K562 (cell line): ENCODE results near the gene RNF44. TPM values are rescaled to one million over a fixed set of nuclear protein-coding genes. Genes with fewer than 3 reads are reported as not detected.

Experiments
- BMI1 ChIP-seq: fragments of 150-350 bp; IDR thresholded peaks from 2 replicates; pipeline ENCODE4 v1.6.1; 2014; ENCODE audit warnings: low read length
- CBX1 ChIP-seq: sonication (generic); IDR thresholded peaks from 2 replicates; pipeline ENCODE4 v1.6.1; 2016; ENCODE audit warnings: antibody characterized with exemption, low read depth, mild to moderate bottlenecking
- CHCHD3 ChIP-seq: fragments of 250-450 bp; sonication (Bioruptor Pico); IDR thresholded peaks from 2 replicates; pipeline ENCODE4 v2.1.2; 2022; ENCODE audit warnings: mild to moderate bottlenecking
- CXXC5 ChIP-seq: fragments of 250-450 bp; sonication (Bioruptor Pico); IDR thresholded peaks from 2 replicates; pipeline ENCODE4 v1.8.0; 2022; ENCODE audit warnings: inconsistent platforms, mild to moderate bottlenecking, moderate library complexity
- EP400 ChIP-seq: fragments of 450-650 bp; IDR thresholded peaks from 2 replicates; pipeline ENCODE4 v1.6.1; 2017; ENCODE audit warnings: antibody characterized with exemption, mild to moderate bottlenecking, moderate library complexity
- KAT2B ChIP-seq: IDR thresholded peaks from one replicate; pipeline ENCODE4 v1.6.1; 2012; ENCODE audit warnings: low read depth, mild to moderate bottlenecking, control low read depth, inconsistent platforms, low read length, moderate library complexity
- NFRKB ChIP-seq: fragments of 450-650 bp; IDR thresholded peaks from 2 replicates; pipeline ENCODE4 v1.6.1; 2016; ENCODE audit warnings: low read depth
- NR2C1 ChIP-seq, 2 experiments: fragments of 450-650 bp; IDR thresholded peaks; 2 replicates each; pipeline ENCODE4 v1.6.1; 2017; ENCODE audit warnings: mild to moderate bottlenecking in 2 of 2, antibody characterized with exemption in 1 of 2, inconsistent platforms in 1 of 2, missing compliant biosample characterization in 1 of 2, missing genetic modification characterization in 1 of 2
- PKNOX1 ChIP-seq: fragments of 450-650 bp; IDR thresholded peaks from 2 replicates; pipeline ENCODE4 v1.6.1; 2016
- PML ChIP-seq: IDR thresholded peaks from 2 replicates; pipeline ENCODE4 v1.6.1; 2012; ENCODE audit warnings: low read length, inconsistent platforms
- POLR2AphosphoS5 ChIP-seq: IDR thresholded peaks from 2 replicates; pipeline ENCODE4 v1.6.1; 2011; ENCODE audit warnings: mild to moderate bottlenecking, low read depth, low read length, moderate library complexity; ENCODE audit not compliant: control insufficient read depth, insufficient read depth
- SIN3A ChIP-seq, 2 experiments: fragments of 150-350 bp in 1 of 2; IDR thresholded peaks; 2 replicates each; pipeline ENCODE4 v1.6.1; 2011 to 2016; ENCODE audit warnings: borderline replicate concordance in 2 of 2, low read depth in 2 of 2, low read length in 2 of 2, mild to moderate bottlenecking in 2 of 2, moderate library complexity in 2 of 2; ENCODE audit not compliant: control insufficient read depth in 1 of 2
- SP2 ChIP-seq: IDR thresholded peaks from 2 replicates; pipeline ENCODE4 v1.6.1; 2011; ENCODE audit warnings: mild to moderate bottlenecking, low read depth, low read length, moderate library complexity; ENCODE audit not compliant: poor library complexity, severe bottlenecking; ENCODE audit errors: extremely low read depth
- TAF1 ChIP-seq: IDR thresholded peaks from 2 replicates; pipeline ENCODE4 v1.6.1; 2011; ENCODE audit warnings: mild to moderate bottlenecking, low read length, moderate library complexity; ENCODE audit not compliant: insufficient read depth, control insufficient read depth, severe bottlenecking; ENCODE audit errors: extremely low read depth
- TARDBP ChIP-seq: fragments of 450-650 bp; IDR thresholded peaks from 2 replicates; pipeline ENCODE4 v1.6.1; 2016
- TFAP4 ChIP-seq: sonication (generic); formaldehyde crosslinking; IDR thresholded peaks from 2 replicates; pipeline ENCODE4 v1.8.0; 2022; ENCODE audit warnings: missing genetic modification reagents, mild to moderate bottlenecking, moderate library complexity, borderline replicate concordance
- UBTF ChIP-seq, 2 experiments: IDR thresholded peaks; 2 replicates each; pipeline ENCODE4 v1.6.1; 2012; ENCODE audit warnings: improper control_type of control experiment in 2 of 2, low read depth in 2 of 2, low read length in 2 of 2, borderline replicate concordance in 1 of 2
- ZEB2 ChIP-seq: fragments of 450-650 bp; IDR thresholded peaks from 2 replicates; pipeline ENCODE4 v1.6.1; 2016
- ZFX ChIP-seq: sonication (generic); formaldehyde crosslinking; IDR thresholded peaks from 2 replicates; pipeline ENCODE4 v1.8.0; 2022; ENCODE audit warnings: mild to moderate bottlenecking, missing genetic modification reagents, moderate library complexity
- ZNF408 ChIP-seq: fragments of 250-450 bp; sonication (Bioruptor Pico); IDR thresholded peaks from 2 replicates; pipeline ENCODE4 v1.4.0; 2020; ENCODE audit warnings: low read depth, mild to moderate bottlenecking, moderate library complexity
- polyA plus RNA-seq, 8 experiments: library from polyadenylated mRNA; depleted of rRNA in 4 of 8; stranded (reverse) in 5 of 8; unstranded in 3 of 8; fragments of >200 nt; fragmentation: Nextera tagmentation in 2 of 8; fragmentation: Illumina TruSeq in 1 of 8; extraction: Ambion mirVana in 2 of 8; extraction: Trizol in 1 of 8; gene quantifications; 2 replicates each; pipeline versions ENCODE4 v1.2.1 to v1.2.3, GENCODE V29; 2011 to 2014; ENCODE audit warnings: inconsistent platforms in 1 of 8, missing spikeins in 1 of 8
- total RNA-seq, 7 experiments: library from RNA; depleted of rRNA in 6 of 7; stranded (reverse); fragments of >200 nt in 6 of 7; fragmentation: Illumina TruSeq in 2 of 7; extraction: Trizol in 2 of 7; gene quantifications; 2 replicates each; pipeline versions ENCODE4 v1.2.1 to v1.2.3, GENCODE V29; 2011 to 2021; ENCODE audit warnings: low replicate concordance in 1 of 7
- TF ChIP-seq, protein P1 (sequence below), 2 experiments: fragments of 450-650 bp; conservative IDR thresholded peaks; 2 replicates each; pipeline ENCODE4 v1.6.1; 2017; ENCODE audit warnings: mild to moderate bottlenecking in 2 of 2, moderate library complexity in 2 of 2

The RNF44 gene
- total and polyA plus RNA-seq, 9 of the 15 experiments (the other 6 are each of a cell fraction or from before 2014, with no cell fraction given) = 1.6 to 82.6 (median 7.4) TPM

GRCh38 chr5:176543428-176544182, 6.4 kb upstream of the RNF44 start (continued):
- TF ChIP-seq PKNOX1 = no peak
- no peak for TF ChIP-seq ZEB2
- TF ChIP-seq KAT2B = no peak
- peak in 1 of 2 experiments; percentile 31; a peak in 1 of 4 replicates for TF ChIP-seq UBTF (IDR thresholded peaks at IDR 0.05; ENCODE audit: borderline replicate concordance in 1 of 2, low read depth in 2 of 2, low read length in 2 of 2)
- peak; percentile 15; the same call in 1 of the 2 replicates for TF ChIP-seq CHCHD3 (CRISPR knock-in tag)
- no peak for TF ChIP-seq ZNF408
- peak; percentile 88 for TF ChIP-seq ZFX (CRISPR knock-in tag)
- peak; percentile 18 for TF ChIP-seq TAF1
- TF ChIP-seq TFAP4 (CRISPR knock-in tag) = peak; percentile 59
- peak; percentile 83 for TF ChIP-seq CXXC5 (CRISPR knock-in tag)
- no peak for TF ChIP-seq NR2C1 (IDR thresholded peaks at IDR 0.05)
- TF ChIP-seq NR2C1 (tag; IDR thresholded peaks at IDR 0.05) = 0 out of 2 replicates have a peak, but pooled peaks have one; percentile 49
- 0 out of 4 replicates have a peak, but pooled peaks of 1 of the 2 experiments have one; percentile 29 for TF ChIP-seq SIN3A (IDR thresholded peaks at IDR 0.05; ENCODE audit: borderline replicate concordance in 2 of 2, control insufficient read depth in 1 of 2, low read depth in 2 of 2, low read length in 2 of 2)
- 0 out of 2 replicates have a peak, but pooled peaks have one; percentile 23 for TF ChIP-seq CBX1
- TF ChIP-seq EP400 = peak; percentile 48; the same call in 1 of the 2 replicates
- TF ChIP-seq POLR2AphosphoS5 = peak; percentile 42; the same call in 1 of the 2 replicates
- no peak for TF ChIP-seq TARDBP
- TF ChIP-seq SP2 = no peak
- TF ChIP-seq, protein P1, sequence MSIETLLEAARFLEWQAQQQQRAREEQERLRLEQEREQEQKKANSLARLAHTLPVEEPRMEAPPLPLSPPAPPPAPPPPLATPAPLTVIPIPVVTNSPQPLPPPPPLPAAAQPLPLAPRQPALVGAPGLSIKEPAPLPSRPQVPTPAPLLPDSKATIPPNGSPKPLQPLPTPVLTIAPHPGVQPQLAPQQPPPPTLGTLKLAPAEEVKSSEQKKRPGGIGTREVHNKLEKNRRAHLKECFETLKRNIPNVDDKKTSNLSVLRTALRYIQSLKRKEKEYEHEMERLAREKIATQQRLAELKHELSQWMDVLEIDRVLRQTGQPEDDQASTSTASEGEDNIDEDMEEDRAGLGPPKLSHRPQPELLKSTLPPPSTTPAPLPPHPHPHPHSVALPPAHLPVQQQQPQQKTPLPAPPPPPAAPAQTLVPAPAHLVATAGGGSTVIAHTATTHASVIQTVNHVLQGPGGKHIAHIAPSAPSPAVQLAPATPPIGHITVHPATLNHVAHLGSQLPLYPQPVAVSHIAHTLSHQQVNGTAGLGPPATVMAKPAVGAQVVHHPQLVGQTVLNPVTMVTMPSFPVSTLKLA (conservative IDR thresholded peaks at IDR 0.05) = peak in 1 of 2 experiments; percentile 3; a peak in 2 of 4 replicates
- peak; percentile 19; the same call in 1 of the 2 replicates for TF ChIP-seq PML
- peak; percentile 42; the same call in 1 of the 2 replicates for TF ChIP-seq NFRKB
- no peak for TF ChIP-seq BMI1
